Endothelial cell (in vitro differentiated cells): ENCODE measurements around the gene PLEKHH1. TPM values are rescaled to one million over a fixed set of nuclear protein-coding genes. Genes with fewer than 3 reads are reported as not detected.
"Not testable (repeated sequence)": the region's sequence is repeated elsewhere in the genome, so short reads cannot be mapped to it uniquely, and the experiment has no call there.

ENCODE experiments used
- DNase-seq: peaks from one replicate; pipeline ENCODE4 v3.0.0; 2021; ENCODE audit warnings: low spot score
- H3K27ac Mint-ChIP-seq: one replicate; pipeline ENCODE4 v1.8.0; 2021; ENCODE audit warnings: mixed read lengths, inconsistent platforms; ENCODE audit not compliant: unreplicated experiment
- H3K27me3 Mint-ChIP-seq: one replicate; pipeline ENCODE4 v1.8.0; 2021; ENCODE audit warnings: mild to moderate bottlenecking, moderate library complexity, mixed read lengths, inconsistent platforms; ENCODE audit not compliant: unreplicated experiment
- H3K36me3 Mint-ChIP-seq: one replicate; pipeline ENCODE4 v1.8.0; 2021; ENCODE audit warnings: mild to moderate bottlenecking, low read depth, mixed read lengths, inconsistent platforms; ENCODE audit not compliant: unreplicated experiment
- H3K4me1 Mint-ChIP-seq: one replicate; pipeline ENCODE4 v1.8.0; 2021; ENCODE audit warnings: mild to moderate bottlenecking, mixed read lengths, inconsistent platforms; ENCODE audit not compliant: unreplicated experiment
- H3K4me3 Mint-ChIP-seq: one replicate; pipeline ENCODE4 v1.8.0; 2021; ENCODE audit warnings: mild to moderate bottlenecking, mixed read lengths, inconsistent platforms; ENCODE audit not compliant: unreplicated experiment
- H3K9me3 Mint-ChIP-seq: one replicate; pipeline ENCODE4 v1.8.0; 2021; ENCODE audit warnings: mixed read lengths, inconsistent platforms; ENCODE audit not compliant: unreplicated experiment
- CTCF ChIP-seq: fragments of 200-600 bp; sonication (generic); IDR thresholded peaks from one replicate; pipeline ENCODE4 v1.5.0; 2021; ENCODE audit warnings: antibody characterized with exemption; ENCODE audit not compliant: unreplicated experiment
- total RNA-seq: library from RNA; stranded (reverse); fragmentation: NEBNext Ultra II Directional; extraction: Animal tissue kit (Norgen Biotek cat#: 25700); gene quantifications from one replicate; pipeline ENCODE4 v1.2.1, GENCODE V29; 2021; ENCODE audit not compliant: unreplicated experiment

PLEKHH1 gene
- total RNA-seq, 1 donor from 2014 or later, result 9.5 TPM

- DNase-seq, result peak; percentile 95
- peak within 1 kb of the TSS; percentile 98 for H3K27ac Mint-ChIP-seq
- H3K9me3 Mint-ChIP-seq, result no peaks in the 10 kb centered on the region
- TF ChIP-seq CTCF, result no peak
- peaks cover 35% of the 10 kb centered on the region for H3K4me1 Mint-ChIP-seq
- H3K36me3 Mint-ChIP-seq, result peaks cover 4% of the 10 kb centered on the region
- peaks cover 14% of the 10 kb centered on the region for H3K27me3 Mint-ChIP-seq
- peak within 1 kb of the TSS; percentile 94 for H3K4me3 Mint-ChIP-seq
Measured at GRCh38 chr14:67619446-67620216, 86.5 kb downstream of the PLEKHH1 start, which contains the start of gene ARG2. TSS of gene ARG2 (plus strand) at chr14:67619920. CDS start at chr14:67619978, 58 bp downstream.

GRCh38 chr14:67620217-67620785 is 87.2 kb downstream of the PLEKHH1 start:
- H3K27ac Mint-ChIP-seq, result peak overlapping the region; percentile 92
- H3K4me3 Mint-ChIP-seq, result peak overlapping the region; percentile 94
- peaks cover 4% of the 10 kb centered on the region for H3K36me3 Mint-ChIP-seq
- no peak for TF ChIP-seq CTCF
- H3K4me1 Mint-ChIP-seq, result peaks cover 35% of the 10 kb centered on the region
- H3K9me3 Mint-ChIP-seq, result no peaks in the 10 kb centered on the region
- peaks cover 13% of the 10 kb centered on the region for H3K27me3 Mint-ChIP-seq
- DNase-seq, result no peak

GRCh38 chr14:67622675-67623074 is 89.6 kb downstream of the PLEKHH1 start:
- Mint-ChIP-seq H3K4me1 (peaks cover 35% of the 10 kb centered on the region), H3K4me3 (peak overlapping the region; percentile 78), H3K27me3 (peaks cover 13% of the 10 kb centered on the region), H3K9me3 (no peaks in the 10 kb centered on the region), H3K27ac (peak overlapping the region; percentile 99), H3K36me3 (peaks cover 4% of the 10 kb centered on the region)
- no peak for TF ChIP-seq CTCF
- DNase-seq, result peak; percentile 54

GRCh38 chr14:67623114-67623513 is 90.0 kb downstream of the PLEKHH1 start:
- DNase-seq, result no peak
- Mint-ChIP-seq H3K4me3 (no peak overlapping the region), H3K4me1 (peaks cover 35% of the 10 kb centered on the region), H3K9me3 (no peaks in the 10 kb centered on the region), H3K27me3 (peaks cover 13% of the 10 kb centered on the region), H3K36me3 (peaks cover 4% of the 10 kb centered on the region), H3K27ac (peak overlapping the region; percentile 99)
- TF ChIP-seq CTCF, result no peak

GRCh38 chr14:67626131-67626530 is 93.0 kb downstream of the PLEKHH1 start:
- not testable (repeated sequence) for H3K36me3 Mint-ChIP-seq, DNase-seq, H3K27me3 Mint-ChIP-seq, H3K4me3 Mint-ChIP-seq, H3K9me3 Mint-ChIP-seq, H3K27ac Mint-ChIP-seq
- H3K4me1 Mint-ChIP-seq, result peaks cover 25% of the 10 kb centered on the region
